Astrocyte of the spinal cord (primary cell): Measurements from ENCODE around the gene GTPBP3.

Source experiments
- DNase-seq: peaks from one replicate; pipeline ENCODE4 v3.0.0; 2011; ENCODE audit warnings: low read depth, low spot score
- H3K4me3 ChIP-seq: 2 replicates; pipeline ENCODE4 v1.5.1; 2011; ENCODE audit warnings: low read depth, mild to moderate bottlenecking, low read length, moderate library complexity
- CTCF ChIP-seq: IDR thresholded peaks from 2 replicates; pipeline ENCODE4 v1.5.1; 2012; ENCODE audit warnings: low read depth, mild to moderate bottlenecking, low read length, inconsistent platforms
- in situ Hi-C: cut with HindIII; loops from 2 replicates; pipeline ENCODE4 v1.10.0; 2017; ENCODE audit warnings: low sequenced_read_pairs

The GTPBP3 gene

GRCh38 chr19:17346109-17346671 lies 8.8 kb downstream of the GTPBP3 start:
- no peak overlapping the region for H3K4me3 ChIP-seq
- in situ Hi-C loops = no loop called here
- DNase-seq = peak; percentile 64
- peak; percentile 94 for TF ChIP-seq CTCF

GRCh38 chr19:17347361-17347760 lies 10.0 kb downstream of the GTPBP3 start:
- in situ Hi-C loops = no loop called here
- no peak for TF ChIP-seq CTCF
- peak; percentile 27 for DNase-seq
- H3K4me3 ChIP-seq = no peak overlapping the region

GRCh38 chr19:17347877-17348276 lies 10.5 kb downstream of the GTPBP3 start:
- in situ Hi-C loops = no loop called here
- DNase-seq = no peak
- TF ChIP-seq CTCF = no peak
- no peak overlapping the region for H3K4me3 ChIP-seq

GRCh38 chr19:17348700-17349099 lies 11.3 kb downstream of the GTPBP3 start:
- in situ Hi-C loops = no loop called here
- no peak overlapping the region for H3K4me3 ChIP-seq
- DNase-seq = peak; percentile 78
- TF ChIP-seq CTCF = no peak

GRCh38 chr19:17351815-17352435 lies 14.6 kb downstream of the GTPBP3 start:
- no peak overlapping the region for H3K4me3 ChIP-seq
- no peak for DNase-seq
- in situ Hi-C loops = no loop called here
- TF ChIP-seq CTCF = no peak

GRCh38 chr19:17352608-17353280 lies 15.4 kb downstream of the GTPBP3 start:
- H3K4me3 ChIP-seq = no peak overlapping the region
- in situ Hi-C loops = no loop called here
- no peak for TF ChIP-seq CTCF
- DNase-seq = no peak
